NB4 (cell line): ENCODE data around the gene TXNDC5.

Experiments
- CTCF ChIP-seq: IDR thresholded peaks from one replicate; pipeline ENCODE4 v1.5.1; 2012; ENCODE audit warnings: low read depth, low read length
- MAX ChIP-seq: IDR thresholded peaks from 2 replicates; pipeline ENCODE4 v1.6.1; 2011; ENCODE audit warnings: low read depth, low read length

- TF ChIP-seq CTCF: no peak
- no peak for TF ChIP-seq MAX
These were observed 10.0 kb downstream of the TXNDC5 start for GRCh38 chr6:7900621-7901020.
